SK-N-SH (cell line): ENCODE data around the gene CCDC28A. TPM values are rescaled to one million over a fixed set of nuclear protein-coding genes. Genes with fewer than 3 reads are reported as not detected.

Experiments used
- CTCF ChIA-PET: fragments of 300-600, 350-600 bp; formaldehyde crosslinking; extraction: SDS; loops from one replicate; lab custom pipeline; 2021; lab: Yijun Ruan, JAX
- POLR2A ChIA-PET: fragments of 350-600 bp; sonication (Branson Sonifier 250); formaldehyde crosslinking; extraction: SDS; loops from one replicate; lab custom pipeline; 2020; ENCODE audit warnings: antibody characterized with exemption, inconsistent platforms; lab: Yijun Ruan, JAX
- DNase-seq: peaks from one replicate; pipeline ENCODE4 v3.0.0; 2012
- H2AFZ ChIP-seq: fragments of 200-600 bp; sonication (generic); 2 replicates; pipeline ENCODE4 v1.8.1; 2016; ENCODE audit warnings: antibody characterized with exemption, mild to moderate bottlenecking, low read depth
- H3F3A ChIP-seq: fragments of 200-600 bp; sonication (generic); replicated peaks from 2 replicates; pipeline ENCODE3; 2016; ENCODE audit warnings: antibody characterized with exemption, mild to moderate bottlenecking; ENCODE audit not compliant: insufficient read depth
- H3K27ac ChIP-seq, 2 experiments: fragments of 200-500 bp in 1 of 2; fragments of 200-600 bp in 1 of 2; sonication (Bioruptor generic) in 1 of 2; sonication (generic), shearing (Covaris generic) in 1 of 2; 2 replicates each; pipeline versions ENCODE4 v1.5.1 to v1.6.1; 2014 to 2016; ENCODE audit warnings: low read depth in 2 of 2, inconsistent platforms in 1 of 2, low read length in 1 of 2, mild to moderate bottlenecking in 1 of 2, mixed read lengths in 1 of 2
- H3K27me3 ChIP-seq: fragments of 200-600 bp; sonication (generic), shearing (Covaris generic); 2 replicates; pipeline ENCODE4 v1.6.1; 2016; ENCODE audit warnings: mixed run types; ENCODE audit not compliant: insufficient read depth
- H3K36me3 ChIP-seq, 2 experiments: fragments of 200-500 bp in 1 of 2; fragments of 200-600 bp in 1 of 2; sonication (Bioruptor generic) in 1 of 2; sonication (generic) in 1 of 2; replicated peaks in 1 of 2; 2 replicates each; pipeline versions ENCODE3 to v1.5.1; 2014 to 2016; ENCODE audit warnings: low read length in 1 of 2, mild to moderate bottlenecking in 1 of 2; ENCODE audit not compliant: insufficient read depth in 2 of 2, control insufficient read depth in 1 of 2
- H3K4me1 ChIP-seq, 2 experiments: fragments of 200-500 bp in 1 of 2; fragments of 200-600 bp in 1 of 2; sonication (Bioruptor generic) in 1 of 2; sonication (generic), shearing (Covaris generic) in 1 of 2; 2 replicates each; pipeline versions ENCODE4 v1.5.1 to v1.6.1; 2014 to 2016; ENCODE audit warnings: low read depth in 1 of 2, low read length in 1 of 2, mixed run types in 1 of 2; ENCODE audit not compliant: insufficient read depth in 2 of 2, control insufficient read depth in 1 of 2
- H3K4me2 ChIP-seq: fragments of 200-600 bp; sonication (generic), shearing (Covaris generic); 2 replicates; pipeline ENCODE4 v1.6.1; 2017; ENCODE audit warnings: mixed run types
- H3K4me3 ChIP-seq, 2 experiments: fragments of 200-500 bp in 1 of 2; fragments of 200-600 bp in 1 of 2; sonication (Bioruptor generic) in 1 of 2; sonication (generic), shearing (Covaris generic) in 1 of 2; 2 replicates each; pipeline versions ENCODE4 v1.5.1 to v1.8.1; 2014 to 2016; ENCODE audit warnings: low read depth in 2 of 2, inconsistent platforms in 1 of 2, low read length in 1 of 2, mild to moderate bottlenecking in 1 of 2, mixed read lengths in 1 of 2, moderate library complexity in 1 of 2
- H3K79me2 ChIP-seq: fragments of 200-600 bp; sonication (generic); 2 replicates; pipeline ENCODE4 v1.8.1; 2017; ENCODE audit warnings: mild to moderate bottlenecking; ENCODE audit not compliant: insufficient read depth
- H3K9ac ChIP-seq: fragments of 200-600 bp; sonication (generic); 2 replicates; pipeline ENCODE4 v1.6.1; 2017; ENCODE audit warnings: mixed run types
- H3K9me2 ChIP-seq: fragments of 200-600 bp; sonication (generic); 2 replicates; pipeline ENCODE4 v1.6.1; 2017; ENCODE audit warnings: mixed run types
- H3K9me3 ChIP-seq: fragments of 200-600 bp; sonication (generic); 2 replicates; pipeline ENCODE4 v1.6.1; 2017; ENCODE audit warnings: mixed run types, mild to moderate bottlenecking, moderate library complexity
- H4K20me1 ChIP-seq: fragments of 200-600 bp; sonication (generic); 2 replicates; pipeline ENCODE4 v1.6.1; 2017; ENCODE audit warnings: mild to moderate bottlenecking, mixed run types; ENCODE audit not compliant: insufficient read depth
- ELF1 ChIP-seq: IDR thresholded peaks from 2 replicates; pipeline ENCODE4 v1.4.0; 2012
- FOXJ3 ChIP-seq: sonication (generic); formaldehyde crosslinking; IDR thresholded peaks from 2 replicates; pipeline ENCODE4 v1.5.1; 2020; ENCODE audit warnings: mild to moderate bottlenecking, missing genetic modification reagents
- IRF3 ChIP-seq: fragments of 150-350 bp; IDR thresholded peaks from 2 replicates; pipeline ENCODE4 v1.6.1; 2016; ENCODE audit warnings: mild to moderate bottlenecking, low read depth, low read length
- JUND ChIP-seq: IDR thresholded peaks from 2 replicates; pipeline ENCODE4 v1.4.0; 2012
- MEF2A ChIP-seq: IDR thresholded peaks from 2 replicates; pipeline ENCODE4 v1.4.0; 2012; ENCODE audit warnings: low read depth, borderline replicate concordance
- NFIC ChIP-seq: IDR thresholded peaks from 2 replicates; pipeline ENCODE4 v1.4.0; 2012; ENCODE audit warnings: borderline replicate concordance
- RAD21 ChIP-seq: IDR thresholded peaks from 2 replicates; pipeline ENCODE4 v1.6.1; 2012; ENCODE audit warnings: mild to moderate bottlenecking, low read length
- SMC3 ChIP-seq: IDR thresholded peaks from 2 replicates; pipeline ENCODE4 v1.6.1; 2012; ENCODE audit warnings: low read depth, low read length, improper control_type of control experiment
- TAF1 ChIP-seq: IDR thresholded peaks from 2 replicates; pipeline ENCODE4 v1.6.1; 2012; ENCODE audit warnings: low read depth, mild to moderate bottlenecking, low read length, moderate library complexity, borderline replicate concordance
- WGBS: methylation state at CpG from one replicate; pipeline ENCODE4 v1.1.6; 2017; ENCODE audit warnings: low lambda C conversion rate; 5-methylcytosine and 5-hydroxymethylcytosine counted together
- polyA plus RNA-seq, 3 experiments: library from polyadenylated mRNA; depleted of rRNA; stranded (reverse); fragments of >200 nt; gene quantifications; 2 replicates each; pipeline ENCODE4 v1.2.3, GENCODE V29; 2012
- TF ChIP-seq, protein P1 (sequence below): fragments of 150-350 bp; IDR thresholded peaks from 2 replicates; pipeline ENCODE4 v1.6.1; 2017; ENCODE audit warnings: antibody characterized with exemption, low read length, low read depth, borderline replicate concordance
- TF ChIP-seq, protein P2 (sequence below): IDR thresholded peaks from 2 replicates; pipeline ENCODE4 v1.6.1; 2012; ENCODE audit warnings: mild to moderate bottlenecking, low read depth, low read length, moderate library complexity
- TF ChIP-seq, protein P3 (sequence below): fragments of 200-600 bp; sonication (generic); IDR thresholded peaks from 2 replicates; pipeline ENCODE4 v1.6.1; 2017; ENCODE audit warnings: antibody characterized with exemption, mild to moderate bottlenecking, moderate library complexity

Gene CCDC28A
- polyA plus RNA-seq, 1 of the 3 experiments (the other 2 are of a cell fraction) = 11.4 TPM

DNA sequence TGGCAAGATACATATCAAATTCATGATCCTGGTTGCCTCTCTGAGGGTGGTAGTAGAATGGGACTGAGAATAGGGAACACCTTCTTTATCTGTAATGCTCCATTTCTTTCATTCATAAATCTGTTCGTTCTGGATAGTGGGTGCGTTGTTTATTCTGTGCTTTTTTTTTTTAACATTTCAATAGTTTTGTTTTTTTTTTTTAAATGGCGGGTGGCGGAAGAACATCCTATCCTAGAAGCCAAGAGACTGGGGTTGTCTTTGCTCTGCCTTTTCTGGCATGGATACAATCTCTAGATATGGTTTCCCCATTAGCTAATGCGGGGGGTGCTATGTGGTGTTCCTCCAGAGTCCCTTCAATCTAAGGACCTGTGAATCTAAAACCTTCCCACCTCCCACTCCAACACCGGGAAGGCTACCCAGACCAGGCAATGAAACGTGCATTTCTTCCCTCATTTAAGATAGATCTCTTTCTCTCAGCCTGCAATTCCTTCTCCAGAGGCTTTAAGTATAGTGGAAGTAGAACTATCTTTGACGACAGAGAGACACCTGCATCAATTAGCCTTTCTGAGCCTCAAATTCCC is 883 bp upstream of the CCDC28A start:
- peak overlapping the region; percentile 91; the same call in 1 of the 2 replicates for H3K9ac ChIP-seq
- no peaks in the 10 kb centered on the region for H3K9me3 ChIP-seq
- peak overlapping the region; percentile 93 to 95 for H3K4me3 ChIP-seq
- no peaks in the 10 kb centered on the region for H3K9me2 ChIP-seq
- no peaks in the 10 kb centered on the region for H3K27me3 ChIP-seq
- CTCF ChIA-PET = interaction anchor here (1.5 kb wide), 1 partner anchor 184 kb away, joined by 9 read pairs; no protein-coding TSS in a partner anchor
- DNase-seq = peak; percentile 20
- H3K79me2 ChIP-seq = peaks cover 12% of the 10 kb centered on the region
- H3K4me1 ChIP-seq = peaks cover 0 to 9% of the 10 kb centered on the region in 2 experiments; a peak in 3 of 4 replicates
- peak overlapping the region; percentile 95 for H2AFZ ChIP-seq
- peak overlapping the region; percentile 77 for H3K4me2 ChIP-seq
- H3K36me3 ChIP-seq = peaks cover 0 to 19% of the 10 kb centered on the region in 2 experiments
- TF ChIP-seq ELF1 (no peak), FOXJ3 (no peak), MEF2A (no peak), RAD21 (no peak), IRF3 (no peak), SMC3 (no peak), TAF1 (no peak), JUND (no peak), NFIC (no peak)
- TF ChIP-seq, protein P1, sequence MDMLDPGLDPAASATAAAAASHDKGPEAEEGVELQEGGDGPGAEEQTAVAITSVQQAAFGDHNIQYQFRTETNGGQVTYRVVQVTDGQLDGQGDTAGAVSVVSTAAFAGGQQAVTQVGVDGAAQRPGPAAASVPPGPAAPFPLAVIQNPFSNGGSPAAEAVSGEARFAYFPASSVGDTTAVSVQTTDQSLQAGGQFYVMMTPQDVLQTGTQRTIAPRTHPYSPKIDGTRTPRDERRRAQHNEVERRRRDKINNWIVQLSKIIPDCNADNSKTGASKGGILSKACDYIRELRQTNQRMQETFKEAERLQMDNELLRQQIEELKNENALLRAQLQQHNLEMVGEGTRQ = no peak
- TF ChIP-seq, protein P2, sequence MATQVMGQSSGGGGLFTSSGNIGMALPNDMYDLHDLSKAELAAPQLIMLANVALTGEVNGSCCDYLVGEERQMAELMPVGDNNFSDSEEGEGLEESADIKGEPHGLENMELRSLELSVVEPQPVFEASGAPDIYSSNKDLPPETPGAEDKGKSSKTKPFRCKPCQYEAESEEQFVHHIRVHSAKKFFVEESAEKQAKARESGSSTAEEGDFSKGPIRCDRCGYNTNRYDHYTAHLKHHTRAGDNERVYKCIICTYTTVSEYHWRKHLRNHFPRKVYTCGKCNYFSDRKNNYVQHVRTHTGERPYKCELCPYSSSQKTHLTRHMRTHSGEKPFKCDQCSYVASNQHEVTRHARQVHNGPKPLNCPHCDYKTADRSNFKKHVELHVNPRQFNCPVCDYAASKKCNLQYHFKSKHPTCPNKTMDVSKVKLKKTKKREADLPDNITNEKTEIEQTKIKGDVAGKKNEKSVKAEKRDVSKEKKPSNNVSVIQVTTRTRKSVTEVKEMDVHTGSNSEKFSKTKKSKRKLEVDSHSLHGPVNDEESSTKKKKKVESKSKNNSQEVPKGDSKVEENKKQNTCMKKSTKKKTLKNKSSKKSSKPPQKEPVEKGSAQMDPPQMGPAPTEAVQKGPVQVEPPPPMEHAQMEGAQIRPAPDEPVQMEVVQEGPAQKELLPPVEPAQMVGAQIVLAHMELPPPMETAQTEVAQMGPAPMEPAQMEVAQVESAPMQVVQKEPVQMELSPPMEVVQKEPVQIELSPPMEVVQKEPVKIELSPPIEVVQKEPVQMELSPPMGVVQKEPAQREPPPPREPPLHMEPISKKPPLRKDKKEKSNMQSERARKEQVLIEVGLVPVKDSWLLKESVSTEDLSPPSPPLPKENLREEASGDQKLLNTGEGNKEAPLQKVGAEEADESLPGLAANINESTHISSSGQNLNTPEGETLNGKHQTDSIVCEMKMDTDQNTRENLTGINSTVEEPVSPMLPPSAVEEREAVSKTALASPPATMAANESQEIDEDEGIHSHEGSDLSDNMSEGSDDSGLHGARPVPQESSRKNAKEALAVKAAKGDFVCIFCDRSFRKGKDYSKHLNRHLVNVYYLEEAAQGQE = no peak
- TF ChIP-seq, protein P3, sequence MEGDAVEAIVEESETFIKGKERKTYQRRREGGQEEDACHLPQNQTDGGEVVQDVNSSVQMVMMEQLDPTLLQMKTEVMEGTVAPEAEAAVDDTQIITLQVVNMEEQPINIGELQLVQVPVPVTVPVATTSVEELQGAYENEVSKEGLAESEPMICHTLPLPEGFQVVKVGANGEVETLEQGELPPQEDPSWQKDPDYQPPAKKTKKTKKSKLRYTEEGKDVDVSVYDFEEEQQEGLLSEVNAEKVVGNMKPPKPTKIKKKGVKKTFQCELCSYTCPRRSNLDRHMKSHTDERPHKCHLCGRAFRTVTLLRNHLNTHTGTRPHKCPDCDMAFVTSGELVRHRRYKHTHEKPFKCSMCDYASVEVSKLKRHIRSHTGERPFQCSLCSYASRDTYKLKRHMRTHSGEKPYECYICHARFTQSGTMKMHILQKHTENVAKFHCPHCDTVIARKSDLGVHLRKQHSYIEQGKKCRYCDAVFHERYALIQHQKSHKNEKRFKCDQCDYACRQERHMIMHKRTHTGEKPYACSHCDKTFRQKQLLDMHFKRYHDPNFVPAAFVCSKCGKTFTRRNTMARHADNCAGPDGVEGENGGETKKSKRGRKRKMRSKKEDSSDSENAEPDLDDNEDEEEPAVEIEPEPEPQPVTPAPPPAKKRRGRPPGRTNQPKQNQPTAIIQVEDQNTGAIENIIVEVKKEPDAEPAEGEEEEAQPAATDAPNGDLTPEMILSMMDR = no peak
- TF ChIP-seq, all 33 proteins: peak for 0
- 10% methylated on average over 8 of the region's 8 CpGs for WGBS
- peaks cover 3% of the 10 kb centered on the region for H3F3A ChIP-seq
- H4K20me1 ChIP-seq = no peaks in the 10 kb centered on the region
- POLR2A ChIA-PET = interaction anchor here (0.6 to 1.2 kb wide), 2 partner anchors 362 to 368 kb away, joined by 4 read pairs; partner anchors contain the start of gene HEBP2
- H3K27ac ChIP-seq = peak overlapping the region; percentile 93 to 97; a peak in 3 of 4 replicates
